Duodenal mucosa (tissue), 2 donors: ENCODE data around the gene SLC25A33.
A peak's percentile ranks its signal among the peaks of the same experiment; 100 is the strongest.
"Not testable (repeated sequence)": the region's sequence is repeated elsewhere in the genome, so short reads cannot be mapped to it uniquely, and the experiment has no call there.

Experiments
- H3K27ac ChIP-seq: one replicate; pipeline ENCODE4 v1.7.0; 2013; ENCODE audit warnings: low read depth, low read length
- H3K27me3 ChIP-seq, 2 donors: one replicate each; pipeline ENCODE4 v1.7.0; 2013; ENCODE audit warnings: low read length in 2 of 2, control low read depth in 1 of 2; ENCODE audit not compliant: insufficient read depth in 2 of 2, control insufficient read depth in 1 of 2
- H3K36me3 ChIP-seq, 2 donors: one replicate each; pipeline ENCODE4 v1.7.0; 2013; ENCODE audit warnings: low read length in 2 of 2, control low read depth in 1 of 2; ENCODE audit not compliant: insufficient read depth in 2 of 2, control insufficient read depth in 1 of 2
- H3K4me1 ChIP-seq, 2 donors: one replicate each; pipeline ENCODE4 v1.7.0; 2013; ENCODE audit warnings: low read length in 2 of 2, control low read depth in 1 of 2; ENCODE audit not compliant: insufficient read depth in 2 of 2, control insufficient read depth in 1 of 2
- H3K4me3 ChIP-seq, 2 donors: one replicate each; pipeline ENCODE4 v1.7.0; 2013; ENCODE audit warnings: low read length in 2 of 2, low read depth in 1 of 2
- H3K9ac ChIP-seq, 2 donors: one replicate each; pipeline ENCODE4 v1.7.0; 2013; ENCODE audit warnings: low read length in 2 of 2, low read depth in 1 of 2
- H3K9me3 ChIP-seq, 2 donors: one replicate each; pipeline ENCODE4 v1.7.0; 2013; ENCODE audit warnings: low read length in 2 of 2, control low read depth in 1 of 2; ENCODE audit not compliant: control insufficient read depth in 1 of 2

SLC25A33 gene

GRCh38 chr1:9618909-9619679 is 79.8 kb downstream of the SLC25A33 start:
- Histone ChIP-seq H3K4me3 (no peak overlapping the region), H3K36me3 (no peaks in the 10 kb centered on the region), H3K9me3 (no peaks in the 10 kb centered on the region), H3K27me3 (peaks cover 4 to 5% of the 10 kb centered on the region in 2 donors), H3K27ac (no peak overlapping the region), H3K4me1 (no peaks in the 10 kb centered on the region), H3K9ac (no peak overlapping the region)

GRCh38 chr1:9621032-9621431 is 81.8 kb downstream of the SLC25A33 start:
- peaks cover 4 to 5% of the 10 kb centered on the region in 2 donors for H3K27me3 ChIP-seq
- H3K4me1 ChIP-seq: no peaks in the 10 kb centered on the region

GRCh38 chr1:9624081-9624480 is 84.8 kb downstream of the SLC25A33 start:
- Histone ChIP-seq H3K27ac (no peak overlapping the region), H3K27me3 (peaks cover 0 to 6% of the 10 kb centered on the region in 2 donors), H3K9me3 (no peaks in the 10 kb centered on the region), H3K4me1 (peaks cover 3 to 10% of the 10 kb centered on the region in 2 donors), H3K4me3 (no peak overlapping the region), H3K36me3 (no peaks in the 10 kb centered on the region), H3K9ac (no peak overlapping the region)

More at GRCh38 chr1:9621032-9621431, 81.8 kb downstream of the SLC25A33 start:
- Histone ChIP-seq H3K27ac (no peak overlapping the region), H3K9me3 (no peaks in the 10 kb centered on the region), H3K36me3 (no peaks in the 10 kb centered on the region), H3K9ac (no peak overlapping the region), H3K4me3 (no peak overlapping the region)

GRCh38 chr1:9625030-9625429 is 85.8 kb downstream of the SLC25A33 start:
- H3K27ac ChIP-seq, H3K9ac ChIP-seq, H3K27me3 ChIP-seq: not testable (repeated sequence)

GRCh38 chr1:9626201-9626608 is 86.9 kb downstream of the SLC25A33 start:
- Histone ChIP-seq H3K4me3 (no peak overlapping the region), H3K9ac (no peak overlapping the region), H3K9me3 (no peaks in the 10 kb centered on the region)

More at GRCh38 chr1:9625030-9625429, 85.8 kb downstream of the SLC25A33 start:
- not testable (repeated sequence) for H3K36me3 ChIP-seq, H3K4me3 ChIP-seq, H3K9me3 ChIP-seq
- H3K4me1 ChIP-seq: peaks cover 3 to 13% of the 10 kb centered on the region in 2 donors

GRCh38 chr1:9628541-9629444 is 89.5 kb downstream of the SLC25A33 start:
- Histone ChIP-seq H3K4me3 (peak overlapping the region in 1 of 2 donors; percentile 11), H3K27ac (no peak overlapping the region)

More at GRCh38 chr1:9626201-9626608, 86.9 kb downstream of the SLC25A33 start:
- Histone ChIP-seq H3K4me1 (peaks cover 3 to 14% of the 10 kb centered on the region in 2 donors), H3K36me3 (no peaks in the 10 kb centered on the region), H3K27ac (no peak overlapping the region), H3K27me3 (peaks cover 0 to 6% of the 10 kb centered on the region in 2 donors)

GRCh38 chr1:9629445-9630201 is 90.4 kb downstream of the SLC25A33 start:
- peak overlapping the region; percentile 36 for H3K27ac ChIP-seq
- H3K9ac ChIP-seq: peak overlapping the region; percentile 43 to 54
- peaks cover 0 to 6% of the 10 kb centered on the region in 2 donors for H3K27me3 ChIP-seq
- H3K4me1 ChIP-seq: peaks cover 3 to 14% of the 10 kb centered on the region in 2 donors
- peak overlapping the region; percentile 52 to 54 for H3K4me3 ChIP-seq
- no peaks in the 10 kb centered on the region for H3K9me3 ChIP-seq
- H3K36me3 ChIP-seq: no peaks in the 10 kb centered on the region

More at GRCh38 chr1:9628541-9629444, 89.5 kb downstream of the SLC25A33 start:
- no peaks in the 10 kb centered on the region for H3K9me3 ChIP-seq
- peak overlapping the region in 1 of 2 donors; percentile 16 for H3K9ac ChIP-seq
- H3K27me3 ChIP-seq: peaks cover 0 to 6% of the 10 kb centered on the region in 2 donors
- H3K4me1 ChIP-seq: peaks cover 3 to 14% of the 10 kb centered on the region in 2 donors
- H3K36me3 ChIP-seq: no peaks in the 10 kb centered on the region

GRCh38 chr1:9630331-9631111 is 91.3 kb downstream of the SLC25A33 start:
- Histone ChIP-seq H3K4me3 (peak overlapping the region; percentile 52 to 54), H3K9ac (peak overlapping the region; percentile 43 to 54), H3K27ac (no peak overlapping the region)

GRCh38 chr1:9631613-9632012 is 92.3 kb downstream of the SLC25A33 start:
- Histone ChIP-seq H3K4me3 (no peak overlapping the region), H3K27ac (no peak overlapping the region), H3K4me1 (peaks cover 3 to 14% of the 10 kb centered on the region in 2 donors), H3K9me3 (no peaks in the 10 kb centered on the region), H3K36me3 (no peaks in the 10 kb centered on the region), H3K9ac (no peak overlapping the region), H3K27me3 (peaks cover 0 to 6% of the 10 kb centered on the region in 2 donors)

More at GRCh38 chr1:9630331-9631111, 91.3 kb downstream of the SLC25A33 start:
- H3K9me3 ChIP-seq: no peaks in the 10 kb centered on the region
- no peaks in the 10 kb centered on the region for H3K36me3 ChIP-seq
- peaks cover 3 to 14% of the 10 kb centered on the region in 2 donors for H3K4me1 ChIP-seq
- H3K27me3 ChIP-seq: peaks cover 0 to 6% of the 10 kb centered on the region in 2 donors
